ENCODE data around the gene SAMD11.

GRCh38 chr1:897226-897625 lies 26.5 kb upstream of the SAMD11 start:
- no peak for TF ChIP-seq CTCF (conservative IDR thresholded peaks at IDR 0.05; ENCODE audit: low read length)
- no peak for TF ChIP-seq EZH2phosphoT487 (IDR thresholded peaks at IDR 0.05; ENCODE audit: borderline replicate concordance)
